Activated gamma-delta T cell treated with anti-CD3 and anti-CD28 coated beads, Interleukin-2, amount 50 U/mL, for 16 hours (primary cell): Measurements from ENCODE around the gene RUNX1.
A peak's percentile ranks its signal among the peaks of the same experiment; 100 is the strongest.

ENCODE experiments used
- DNase-seq: peaks from one replicate; pipeline ENCODE4 v3.0.0-alpha.2; 2020; ENCODE audit warnings: low read depth

RUNX1 gene

DNA sequence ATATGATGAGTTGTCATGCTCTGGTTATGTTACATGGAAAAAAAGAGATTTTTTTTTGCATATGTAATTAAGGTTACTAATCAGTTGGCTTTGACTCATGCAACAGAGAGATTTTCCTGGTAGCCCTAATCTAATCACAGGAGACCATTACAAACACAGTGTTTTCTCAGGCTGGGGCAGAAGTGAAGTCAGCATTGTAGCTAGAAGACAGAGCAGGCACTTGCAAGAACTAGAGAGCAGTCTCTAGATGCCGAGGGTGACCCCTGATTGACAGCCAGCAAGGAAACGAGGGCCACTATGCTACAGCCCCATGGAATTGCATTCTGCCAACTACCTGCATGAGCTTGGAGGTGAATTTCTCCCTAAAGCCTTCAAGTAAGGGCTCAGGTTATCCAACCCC lies 151.3 kb downstream of the RUNX1 start:
- DNase-seq, result no peak

DNA sequence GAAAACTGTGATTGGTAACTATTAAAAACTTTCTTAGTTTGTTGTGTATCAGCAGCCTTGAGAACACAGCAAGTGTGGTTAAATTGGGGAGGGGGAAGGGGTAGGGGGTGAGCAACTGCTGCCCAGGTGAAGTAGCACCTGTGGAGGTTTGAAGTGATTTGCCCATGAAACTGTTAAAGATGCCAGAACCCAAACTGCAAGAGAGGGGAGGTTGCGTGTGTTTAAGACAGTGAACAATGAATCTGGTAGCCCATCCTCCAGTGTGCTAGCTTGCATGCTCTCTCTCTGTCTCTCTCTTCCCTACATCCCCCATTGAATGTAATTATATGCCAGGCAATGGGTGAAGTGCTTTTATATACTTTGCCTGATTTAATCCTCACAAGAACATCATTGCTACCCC lies 154.7 kb downstream of the RUNX1 start:
- no peak for DNase-seq

DNA sequence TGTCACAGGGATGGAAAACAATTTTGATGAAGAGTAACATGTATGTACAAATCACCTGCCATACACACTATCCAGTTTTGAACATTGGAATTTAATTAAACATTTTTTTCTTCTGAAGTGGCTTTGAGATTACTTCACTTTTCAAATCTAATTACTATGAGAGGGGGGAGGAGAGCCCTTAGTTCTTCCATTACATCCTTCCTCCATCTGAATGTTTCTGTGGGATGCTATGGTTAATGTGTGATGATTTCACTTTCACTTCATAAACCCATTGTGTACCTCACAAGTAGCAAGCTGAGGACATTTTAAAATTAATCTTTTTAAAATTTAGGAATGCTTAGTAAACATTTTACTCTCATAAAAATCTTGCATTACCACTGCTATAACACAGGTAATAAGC lies 156.9 kb downstream of the RUNX1 start:
- DNase-seq, result no peak

DNA sequence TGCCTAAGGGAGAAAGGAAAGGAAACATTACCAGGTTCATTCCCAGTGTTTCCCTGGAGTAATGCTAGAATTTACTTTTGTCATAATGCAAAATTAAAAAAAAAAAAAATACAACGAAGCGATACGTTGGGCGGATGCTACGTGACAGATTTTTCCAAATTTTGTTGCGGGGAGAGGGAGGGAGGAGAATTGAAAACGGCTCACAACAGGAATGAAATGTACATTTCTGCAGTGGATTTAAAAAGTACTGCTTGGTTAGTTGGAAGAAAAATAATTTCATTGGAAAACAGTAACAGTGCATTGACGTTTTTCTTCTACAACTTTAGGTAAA lies 157.5 kb downstream of the RUNX1 start:
- DNase-seq, result no peak

DNA sequence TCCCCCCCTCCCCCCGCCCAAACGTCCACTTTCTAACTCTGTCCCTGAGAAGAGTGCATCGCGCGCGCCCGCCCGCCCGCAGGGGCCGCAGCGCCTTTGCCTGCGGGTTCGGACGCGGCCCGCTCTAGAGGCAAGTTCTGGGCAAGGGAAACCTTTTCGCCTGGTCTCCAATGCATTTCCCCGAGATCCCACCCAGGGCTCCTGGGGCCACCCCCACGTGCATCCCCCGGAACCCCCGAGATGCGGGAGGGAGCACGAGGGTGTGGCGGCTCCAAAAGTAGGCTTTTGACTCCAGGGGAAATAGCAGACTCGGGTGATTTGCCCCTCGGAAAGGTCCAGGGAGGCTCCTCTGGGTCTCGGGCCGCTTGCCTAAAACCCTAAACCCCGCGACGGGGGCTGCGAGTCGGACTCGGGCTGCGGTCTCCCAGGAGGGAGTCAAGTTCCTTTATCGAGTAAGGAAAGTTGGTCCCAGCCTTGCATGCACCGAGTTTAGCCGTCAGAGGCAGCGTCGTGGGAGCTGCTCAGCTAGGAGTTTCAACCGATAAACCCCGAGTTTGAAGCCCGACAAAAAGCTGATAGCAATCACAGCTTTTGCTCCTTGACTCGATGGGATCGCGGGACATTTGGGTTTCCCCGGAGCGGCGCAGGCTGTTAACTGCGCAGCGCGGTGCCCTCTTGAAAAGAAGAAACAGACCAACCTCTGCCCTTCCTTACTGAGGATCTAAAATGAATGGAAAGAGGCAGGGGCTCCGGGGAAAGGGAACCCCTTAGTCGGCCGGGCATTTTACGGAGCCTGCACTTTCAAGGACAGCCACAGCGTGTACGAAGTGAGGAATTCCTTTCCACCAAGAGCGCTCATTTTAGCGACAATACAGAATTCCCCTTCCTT lies 158.1 kb downstream of the RUNX1 start:
- DNase-seq, result no peak

DNA sequence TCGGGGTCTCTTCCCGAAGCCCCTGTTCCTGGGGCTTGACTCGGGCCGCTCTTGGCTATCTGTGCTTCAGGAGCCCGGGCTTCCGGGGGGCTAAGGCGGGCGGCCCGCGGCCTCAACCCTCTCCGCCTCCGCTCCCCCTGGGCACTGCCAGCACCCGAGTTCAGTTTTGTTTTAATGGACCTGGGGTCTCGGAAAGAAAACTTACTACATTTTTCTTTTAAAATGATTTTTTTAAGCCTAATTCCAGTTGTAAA lies 158.7 kb downstream of the RUNX1 start:
- DNase-seq, result no peak

DNA sequence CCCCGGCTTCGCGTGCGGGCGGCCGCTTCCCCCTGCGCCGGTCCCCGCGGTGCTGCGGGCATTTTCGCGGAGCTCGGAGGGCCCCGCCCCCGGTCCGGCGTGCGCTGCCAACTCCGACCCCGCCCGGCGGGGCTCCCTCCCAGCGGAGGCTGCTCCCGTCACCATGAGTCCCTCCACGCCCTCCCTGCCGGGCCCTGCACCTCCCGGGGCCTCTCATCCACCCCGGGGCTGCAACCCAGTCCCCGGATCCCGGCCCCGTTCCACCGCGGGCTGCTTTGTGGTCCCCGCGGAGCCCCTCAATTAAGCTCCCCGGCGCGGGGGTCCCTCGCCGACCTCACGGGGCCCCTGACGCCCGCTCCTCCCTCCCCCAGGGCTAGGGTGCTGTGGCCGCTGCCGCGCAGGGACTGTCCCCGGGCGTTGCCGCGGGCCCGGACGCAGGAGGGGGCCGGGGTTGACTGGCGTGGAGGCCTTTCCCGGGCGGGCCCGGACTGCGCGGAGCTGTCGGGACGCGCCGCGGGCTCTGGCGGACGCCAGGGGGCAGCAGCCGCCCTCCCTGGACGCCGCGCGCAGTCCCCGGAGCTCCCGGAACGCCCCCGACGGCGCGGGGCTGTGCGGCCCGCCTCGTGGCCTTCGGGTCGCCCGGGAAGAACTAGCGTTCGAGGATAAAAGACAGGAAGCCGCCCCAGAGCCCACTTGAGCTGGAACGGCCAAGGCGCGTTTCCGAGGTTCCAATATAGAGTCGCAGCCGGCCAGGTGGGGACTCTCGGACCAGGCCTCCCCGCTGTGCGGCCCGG lies 159.2 kb downstream of the RUNX1 start:
- peak; percentile 66 for DNase-seq

DNA sequence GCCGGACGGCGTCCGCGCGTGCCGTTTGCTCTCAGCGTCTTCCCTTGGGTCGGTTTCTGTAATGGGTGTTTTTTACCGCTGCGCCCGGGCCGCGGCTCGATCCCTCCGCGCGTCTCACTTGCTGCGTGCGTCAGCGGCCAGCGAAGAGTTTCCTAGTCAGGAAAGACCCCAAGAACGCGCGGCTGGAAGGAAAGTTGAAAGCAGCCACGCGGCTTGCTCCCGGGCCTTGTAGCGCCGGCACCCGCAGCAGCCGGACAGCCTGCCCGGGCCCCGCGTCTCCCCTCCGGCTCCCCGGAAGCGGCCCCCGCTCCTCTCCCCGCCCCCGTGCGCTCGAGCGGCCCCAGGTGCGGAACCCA lies 159.8 kb downstream of the RUNX1 start:
- peak; percentile 45 for DNase-seq

DNA sequence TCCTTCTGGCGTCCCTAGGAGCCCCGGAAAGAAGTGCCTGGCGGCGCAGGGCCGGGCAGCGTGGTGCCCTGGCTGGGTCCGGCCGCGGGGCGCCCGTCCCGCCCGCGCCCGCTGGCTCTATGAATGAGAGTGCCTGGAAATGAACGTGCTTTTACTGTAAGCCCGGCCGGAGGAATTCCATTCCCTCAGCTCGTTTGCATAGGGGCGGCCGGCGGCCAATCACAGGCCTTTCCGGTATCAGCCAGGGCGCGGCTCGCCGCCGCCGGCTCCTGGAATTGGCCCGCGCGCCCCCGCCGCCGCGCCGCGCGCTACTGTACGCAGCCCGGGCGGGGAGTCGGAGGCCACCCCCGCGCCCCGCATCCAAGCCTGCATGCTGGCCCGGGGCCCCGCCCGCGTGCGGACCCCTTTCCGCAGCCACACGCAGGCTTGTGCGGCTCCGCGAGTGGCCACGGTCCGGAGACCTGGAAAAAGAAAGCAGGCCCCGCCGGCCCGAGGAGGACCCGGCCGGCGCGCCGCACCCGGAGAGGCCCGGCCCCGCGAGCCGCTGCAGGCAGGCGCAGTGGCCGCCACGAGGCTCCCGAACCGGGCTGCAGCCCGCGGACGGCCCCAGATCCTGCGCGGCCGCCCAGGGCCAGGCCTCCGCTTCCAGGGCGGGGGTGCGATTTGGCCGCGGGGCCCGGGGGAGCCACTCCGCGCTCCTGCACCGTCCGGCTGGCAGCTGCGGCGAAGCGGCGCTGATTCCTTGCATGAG lies 160.4 kb downstream of the RUNX1 start:
- DNase-seq, result peak; percentile 59

DNA sequence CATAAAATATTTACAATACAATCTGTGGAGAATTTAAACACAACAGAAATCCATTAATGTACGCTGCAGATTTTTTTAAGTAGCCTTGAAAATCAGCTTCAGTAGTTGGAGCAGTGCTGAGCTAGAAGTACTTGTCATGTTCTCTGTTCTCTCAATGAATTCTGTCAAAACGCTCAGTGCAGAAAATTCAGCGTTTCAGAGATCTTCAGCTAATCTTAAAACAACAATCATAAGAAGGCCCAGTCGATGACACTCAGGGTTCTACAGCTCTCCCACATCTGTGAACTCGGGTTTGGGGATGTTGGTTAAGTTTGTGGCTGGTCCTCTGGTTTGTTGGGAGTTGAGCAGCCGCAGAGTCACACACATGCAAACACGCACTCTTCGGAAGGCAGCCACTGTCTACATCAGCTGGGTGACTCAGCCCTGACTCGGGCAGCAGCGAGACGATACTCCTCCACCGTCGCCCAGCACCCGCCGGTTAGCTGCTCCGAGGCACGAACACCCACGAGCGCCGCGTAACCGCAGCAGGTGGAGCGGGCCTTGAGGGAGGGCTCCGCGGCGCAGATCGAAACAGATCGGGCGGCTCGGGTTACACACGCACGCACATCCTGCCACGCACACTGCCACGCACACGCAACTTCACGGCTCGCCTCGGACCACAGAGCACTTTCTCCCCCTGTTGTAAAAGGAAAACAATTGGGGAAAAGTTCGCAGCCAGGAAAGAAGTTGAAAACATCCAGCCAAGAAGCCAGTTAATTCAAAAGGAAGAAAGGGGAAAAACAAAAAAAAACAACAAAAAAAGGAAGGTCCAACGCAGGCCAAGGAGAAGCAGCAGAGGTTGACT lies 161.2 kb downstream of the RUNX1 start:
- peak; percentile 81 for DNase-seq

DNA sequence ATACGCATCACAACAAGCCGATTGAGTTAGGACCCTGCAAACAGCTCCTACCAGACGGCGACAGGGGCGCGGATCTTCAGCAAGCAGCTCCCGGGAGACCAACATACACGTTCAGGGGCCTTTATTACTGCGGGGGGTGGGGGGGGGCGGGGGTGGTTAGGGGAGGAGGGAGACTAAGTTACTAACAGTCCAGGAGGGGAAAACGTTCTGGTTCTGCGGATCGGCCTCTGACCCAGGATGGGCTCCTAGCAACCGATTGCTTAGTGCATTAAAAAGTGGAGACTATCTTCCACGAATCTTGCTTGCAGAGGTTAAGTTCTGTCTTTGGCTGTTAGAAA lies 162.0 kb downstream of the RUNX1 start:
- DNase-seq, result no peak

DNA sequence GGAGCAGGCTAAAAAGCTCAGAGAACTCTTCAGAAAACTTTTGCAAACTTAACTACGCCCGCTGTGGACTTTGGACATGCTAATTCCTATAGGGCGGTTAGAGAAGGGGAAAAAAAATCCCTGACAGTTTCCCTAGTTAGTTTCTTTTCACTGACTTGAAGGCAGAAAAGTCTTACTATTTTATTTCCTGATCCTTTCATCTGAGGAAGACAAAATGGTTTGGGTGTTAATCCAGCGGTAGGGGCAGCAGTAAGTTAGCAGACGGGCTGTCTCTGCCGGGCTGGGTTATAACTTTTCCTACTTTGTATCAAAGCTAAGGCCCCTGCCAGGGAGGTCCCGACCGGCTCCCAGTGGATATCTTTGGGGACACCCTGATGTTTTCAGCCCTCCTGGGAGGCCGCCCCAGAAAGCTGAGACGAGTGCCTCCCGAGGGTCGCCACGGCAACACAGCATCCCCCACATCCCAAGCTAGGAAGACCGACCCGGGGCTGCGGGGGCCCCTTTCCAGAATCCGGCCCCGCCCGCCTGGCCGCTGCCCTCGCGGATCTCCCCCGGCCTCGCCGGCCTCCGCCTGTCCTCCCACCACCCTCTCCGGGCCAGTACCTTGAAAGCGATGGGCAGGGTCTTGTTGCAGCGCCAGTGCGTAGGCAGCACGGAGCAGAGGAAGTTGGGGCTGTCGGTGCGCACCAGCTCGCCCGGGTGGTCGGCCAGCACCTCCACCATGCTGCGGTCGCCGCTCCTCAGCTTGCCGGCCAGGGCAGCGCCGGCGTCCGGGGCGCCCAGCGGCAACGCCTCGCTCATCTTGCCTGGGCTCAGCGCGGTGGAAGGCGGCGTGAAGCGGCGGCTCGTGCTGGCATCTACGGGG lies 162.6 kb downstream of the RUNX1 start:
- DNase-seq, result no peak

DNA sequence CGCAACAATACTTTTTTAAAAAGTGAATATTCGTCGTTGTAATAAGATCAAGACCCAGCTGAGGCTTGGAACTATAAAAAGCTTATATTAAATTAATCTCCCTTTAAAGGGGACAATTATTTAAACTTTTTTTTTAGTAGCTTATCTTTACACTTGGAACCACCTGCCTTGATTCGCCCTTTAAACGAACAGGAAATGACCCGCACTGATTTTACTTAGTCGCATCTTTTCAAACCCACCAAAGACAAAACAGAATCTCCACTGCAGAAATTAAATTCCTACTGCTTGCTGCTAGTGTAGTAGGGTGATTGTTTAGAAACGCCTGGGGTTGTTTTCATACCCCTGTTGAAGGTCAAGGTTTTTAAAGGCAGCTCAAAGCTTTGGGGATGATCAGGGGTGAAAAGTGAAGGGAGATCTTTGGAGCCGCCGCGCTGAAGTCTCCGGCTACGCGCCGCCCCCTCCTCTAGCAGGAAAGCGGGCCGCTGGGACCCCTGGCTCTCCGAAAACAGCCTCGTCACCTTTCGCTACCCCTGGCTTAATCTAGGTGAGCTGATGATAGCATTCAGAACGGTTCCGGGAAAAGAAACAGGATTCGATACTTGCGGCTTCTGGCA lies 163.4 kb downstream of the RUNX1 start:
- DNase-seq, result no peak

DNA sequence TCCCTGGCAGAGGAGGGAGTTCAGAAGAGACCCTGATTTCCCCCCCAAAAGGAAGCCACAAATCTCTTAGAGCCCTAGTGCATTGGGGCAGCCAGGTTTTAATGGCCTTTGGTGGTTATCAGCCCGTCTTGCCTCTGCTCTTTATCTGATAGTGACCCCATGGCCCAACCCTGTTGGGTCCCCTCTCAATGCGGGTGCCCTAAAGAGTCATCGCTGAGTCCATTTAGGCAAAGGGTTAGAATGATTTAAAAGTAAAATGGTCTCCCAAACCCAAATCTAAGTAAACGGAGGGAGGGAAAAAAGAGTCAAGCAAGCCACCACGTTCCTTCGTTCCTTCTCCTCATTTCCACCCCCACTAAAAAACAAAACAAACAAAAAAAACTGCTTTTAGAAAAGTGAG lies 164.0 kb downstream of the RUNX1 start:
- DNase-seq, result no peak

DNA sequence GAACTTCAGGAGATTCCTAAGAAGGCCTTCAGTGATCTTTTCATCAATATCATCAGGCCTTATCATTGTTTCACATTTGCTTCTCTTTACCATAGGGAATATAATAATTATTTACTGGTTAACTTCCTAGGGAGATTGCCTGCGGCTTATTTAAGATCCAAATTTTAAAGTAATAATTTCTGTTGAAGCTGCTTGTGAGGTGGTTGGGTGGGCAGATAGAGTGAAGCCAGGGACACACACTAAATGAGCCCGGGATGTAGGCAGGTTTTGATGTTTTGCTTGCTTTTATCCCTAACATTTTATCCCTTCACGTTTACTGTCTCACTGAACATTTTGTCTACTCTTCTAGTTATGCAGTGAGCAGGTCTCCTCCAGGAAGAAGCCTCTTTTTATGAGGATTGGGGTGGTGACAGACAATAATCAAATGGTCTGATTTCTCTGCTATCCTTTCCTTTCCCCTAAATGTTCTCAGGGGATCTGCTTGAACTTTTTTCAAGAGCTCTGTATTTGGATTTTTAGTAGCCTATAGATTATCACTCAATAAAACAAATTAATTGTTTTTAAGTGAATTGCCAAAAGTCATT lies 164.7 kb downstream of the RUNX1 start:
- DNase-seq, result no peak

DNA sequence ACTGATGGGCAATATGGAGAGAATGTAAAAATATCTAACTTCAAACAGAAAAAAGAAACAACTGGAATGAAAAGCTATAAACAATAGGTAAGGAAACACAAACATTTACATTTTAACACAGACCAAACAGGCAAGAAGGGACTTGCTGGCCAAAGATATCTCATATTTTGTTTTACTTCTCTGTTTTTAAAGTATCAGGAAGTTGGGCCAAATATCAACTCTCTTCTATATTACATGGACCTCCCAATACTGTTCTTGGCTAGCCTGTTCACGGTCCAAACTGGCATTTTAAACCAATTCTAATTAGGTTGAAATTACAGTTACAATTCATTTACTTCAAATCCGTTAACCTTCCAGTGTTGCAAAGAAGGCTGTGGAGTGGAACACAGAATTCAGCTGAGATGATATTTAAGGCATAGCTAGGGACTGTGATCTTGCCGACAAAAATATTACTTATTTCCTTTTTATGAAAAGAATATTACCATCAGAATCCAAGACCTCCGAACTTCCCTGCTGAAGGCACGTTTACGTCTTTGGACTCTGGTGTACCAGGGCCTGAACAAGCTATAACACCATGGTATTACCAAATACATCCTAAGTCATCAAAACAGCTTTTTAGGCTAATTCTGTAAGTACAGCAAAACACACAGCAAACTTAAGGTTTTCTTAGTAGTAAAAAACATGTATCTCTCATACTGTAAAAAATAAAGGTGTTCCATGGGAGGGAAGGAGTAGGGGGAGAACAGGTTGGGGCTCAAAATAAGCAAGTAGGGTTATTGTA lies 165.4 kb downstream of the RUNX1 start:
- DNase-seq, result no peak

DNA sequence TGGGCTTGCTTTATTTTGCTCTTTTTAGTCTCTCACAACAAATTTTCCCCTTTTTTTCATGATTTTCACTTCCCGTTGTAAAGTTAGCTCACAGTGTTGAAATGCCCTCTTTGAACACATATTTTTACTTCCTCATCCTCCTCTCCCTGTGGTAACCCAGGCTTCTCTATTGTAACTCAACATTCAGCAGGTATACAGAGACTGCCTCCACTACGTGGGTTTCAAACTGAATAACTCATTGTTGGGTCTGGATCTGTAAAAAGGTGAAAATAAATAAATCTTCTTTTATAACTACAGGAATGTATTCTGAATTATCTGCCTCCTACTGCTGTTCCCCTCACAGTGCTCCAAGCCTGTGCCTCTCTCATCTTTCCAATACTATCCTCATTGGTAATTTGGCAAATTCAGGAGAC lies 166.4 kb downstream of the RUNX1 start:
- no peak for DNase-seq

DNA sequence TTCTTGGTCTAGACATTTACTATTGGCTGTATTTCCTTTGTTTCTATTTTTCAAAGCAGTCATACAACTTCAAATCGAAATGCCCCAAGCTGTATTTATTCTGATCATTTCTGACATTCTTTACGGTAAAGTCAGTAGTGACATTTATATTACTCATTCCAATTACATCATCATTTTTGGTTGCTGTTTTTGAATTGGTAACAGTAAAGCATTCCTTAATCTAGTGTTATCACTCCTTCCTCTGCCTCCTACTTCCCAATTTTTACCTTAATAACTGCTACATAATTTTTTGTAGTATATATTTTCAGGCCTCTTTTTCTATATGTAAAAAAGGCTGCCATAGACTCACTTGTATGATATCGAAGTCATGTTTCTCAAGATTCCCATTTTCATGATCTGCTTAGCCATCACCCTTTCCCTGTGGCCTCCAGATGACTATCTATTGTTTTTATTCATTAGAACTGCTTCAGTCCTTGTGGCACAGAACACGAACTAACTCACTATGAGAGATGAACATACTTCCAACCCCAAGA lies 167.2 kb downstream of the RUNX1 start:
- DNase-seq, result no peak

DNA sequence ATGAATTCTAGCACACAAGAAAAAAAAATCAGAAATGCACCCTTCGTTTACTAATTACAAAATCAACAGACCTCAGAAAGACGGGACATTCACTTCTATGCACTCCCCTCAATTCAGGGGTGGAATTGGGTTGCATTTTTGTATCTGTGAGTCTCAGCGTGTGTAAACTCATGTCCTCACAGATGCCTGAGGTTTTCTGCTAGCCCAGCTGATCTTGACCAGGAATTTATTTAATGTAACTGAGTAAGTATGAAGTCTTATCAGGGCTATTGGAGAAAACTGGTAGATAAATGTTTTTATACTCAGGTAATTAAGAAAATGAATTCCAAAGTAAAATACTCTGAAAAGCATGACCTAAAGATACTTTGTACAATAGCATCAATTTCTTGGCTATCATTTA lies 167.7 kb downstream of the RUNX1 start:
- no peak for DNase-seq

DNA sequence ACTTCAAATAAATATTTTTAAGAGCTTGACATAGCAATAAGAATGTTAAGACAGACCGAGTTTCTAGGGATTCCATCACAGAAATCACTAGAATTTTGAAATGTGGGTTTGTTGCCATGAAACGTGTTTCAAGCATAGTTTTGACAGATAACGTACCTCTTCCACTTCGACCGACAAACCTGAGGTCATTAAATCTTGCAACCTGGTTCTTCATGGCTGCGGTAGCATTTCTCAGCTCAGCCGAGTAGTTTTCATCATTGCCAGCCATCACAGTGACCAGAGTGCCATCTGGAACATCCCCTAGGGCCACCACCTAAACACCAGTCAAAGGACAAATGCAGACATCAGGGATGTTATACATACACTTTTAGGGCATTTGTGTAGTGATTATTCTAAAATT lies 168.7 kb downstream of the RUNX1 start:
- DNase-seq, result no peak
